ENCODE measurements around the gene CEPT1.

CEPT1 gene

DNA sequence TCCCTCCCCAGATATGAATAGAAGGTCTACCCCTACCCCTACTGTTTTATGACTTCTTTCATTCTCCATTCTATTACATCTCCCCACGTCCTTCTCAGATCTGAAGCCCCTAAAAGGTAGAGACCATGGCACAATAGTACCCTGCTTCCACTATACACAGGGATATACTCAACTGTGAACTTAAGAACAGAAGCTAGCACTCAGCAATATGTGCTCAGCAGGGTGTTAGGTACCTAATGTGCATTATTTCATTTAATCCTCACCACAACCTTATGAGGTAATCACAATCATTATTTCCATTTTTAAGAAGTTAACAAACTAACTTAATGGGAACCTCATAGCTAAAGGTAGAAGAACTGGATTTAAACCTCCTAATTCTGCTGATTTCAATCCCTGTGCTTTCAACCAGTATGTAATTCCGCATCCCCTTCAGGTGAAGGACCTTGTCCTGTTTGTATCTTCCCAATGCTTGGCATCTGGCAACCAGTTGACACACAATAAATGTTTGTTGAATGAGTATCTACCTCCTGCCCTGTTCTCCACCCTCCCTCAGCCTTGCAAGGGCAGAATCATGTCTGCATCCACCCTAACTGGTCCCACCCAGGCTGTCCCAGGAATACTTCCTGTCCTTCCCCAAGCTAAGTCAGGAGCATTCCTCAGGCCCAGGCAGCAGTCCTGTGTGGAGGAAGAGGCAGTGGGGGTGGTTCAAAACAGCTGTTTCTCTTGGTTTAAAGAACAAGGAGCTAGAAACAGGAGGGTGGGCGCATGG lies 53.9 kb downstream of the CEPT1 start:
- DNase-seq = no peak

DNA sequence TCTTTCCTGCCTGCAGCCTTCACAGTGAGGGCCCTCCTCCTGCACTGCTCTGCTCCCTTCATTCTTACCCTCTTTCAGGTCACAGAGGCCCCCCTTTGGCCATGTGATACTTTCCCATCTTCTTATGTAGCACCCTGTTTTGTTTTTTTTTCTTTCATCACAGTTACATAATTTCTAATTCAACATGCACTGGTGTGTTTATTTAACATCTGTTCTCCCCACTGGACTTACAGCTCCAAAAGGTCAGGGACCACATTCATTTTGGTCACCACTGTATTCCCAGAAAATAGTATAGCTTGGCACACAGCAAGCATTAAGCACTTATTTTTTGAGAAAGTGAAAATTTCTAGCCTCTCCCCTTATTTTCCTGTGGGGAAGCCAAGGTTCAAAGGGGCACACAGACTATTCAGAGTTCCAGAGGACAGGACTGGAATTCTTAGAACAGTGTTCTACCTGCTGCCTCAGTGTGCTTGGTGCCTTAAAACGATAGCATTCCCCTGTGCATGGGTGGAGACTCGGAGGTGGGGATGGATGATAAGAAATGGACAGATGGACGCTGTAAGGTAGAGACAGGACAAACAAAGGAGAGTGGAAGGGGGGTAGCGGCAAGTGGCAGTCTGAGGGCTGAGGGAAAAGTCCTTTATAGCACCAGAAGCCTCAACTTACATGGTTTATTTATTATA lies 55.1 kb downstream of the CEPT1 start:
- no peak for DNase-seq

GRCh38 chr1:111196213-111196612 lies 56.2 kb downstream of the CEPT1 start:
- no peak for DNase-seq

- peak; percentile 78 for DNase-seq
Measured at GRCh38 chr1:111197598-111198284, 57.7 kb downstream of the CEPT1 start.

DNA sequence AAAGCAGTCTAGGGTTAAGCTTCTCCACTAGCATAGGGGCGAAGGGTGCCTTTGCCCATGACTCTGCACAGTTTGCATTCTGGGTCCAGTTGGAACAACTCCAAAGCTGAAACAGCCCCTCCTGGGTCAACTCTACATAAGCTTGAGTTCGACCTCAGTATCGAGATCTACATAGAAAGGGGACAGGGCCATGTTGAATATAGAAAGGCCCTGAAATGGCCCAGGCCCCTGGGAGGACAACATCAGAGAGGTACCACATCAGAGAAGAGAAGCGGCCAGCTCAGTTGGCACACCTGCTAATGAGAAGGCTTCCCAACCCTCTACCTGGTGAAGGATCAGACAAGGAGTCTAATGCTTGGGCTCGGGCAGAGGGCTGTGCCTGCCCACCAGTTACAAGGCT lies 58.8 kb downstream of the CEPT1 start:
- no peak for DNase-seq

DNA sequence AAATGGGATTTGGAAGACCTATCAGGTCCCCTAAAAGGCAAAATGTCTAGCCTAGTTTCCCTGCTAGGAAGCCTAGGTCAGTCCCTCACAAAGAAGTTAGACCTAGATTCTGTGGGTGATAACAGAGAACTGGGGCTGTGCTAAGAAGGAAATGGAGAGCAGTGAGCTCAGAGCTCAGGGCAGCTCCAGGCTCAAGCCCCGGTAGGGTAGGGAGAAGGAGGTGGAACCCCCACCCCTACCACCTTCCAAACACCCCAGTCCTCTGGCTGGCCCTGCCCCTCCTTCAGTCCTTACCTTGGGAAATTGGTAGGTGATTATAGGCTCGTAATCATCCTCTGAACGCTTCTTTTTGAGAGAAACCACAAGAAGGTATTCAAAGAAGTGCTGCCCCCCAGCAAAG lies 59.3 kb downstream of the CEPT1 start:
- DNase-seq = no peak

- peak; percentile 80 for DNase-seq
Measured at GRCh38 chr1:111199881-111200801, 60.1 kb downstream of the CEPT1 start, which contains the start of gene DENND2D. DENND2D (minus strand) TSS chr1:111200646; CDS start chr1:111200459, 187 bp downstream.

DNA sequence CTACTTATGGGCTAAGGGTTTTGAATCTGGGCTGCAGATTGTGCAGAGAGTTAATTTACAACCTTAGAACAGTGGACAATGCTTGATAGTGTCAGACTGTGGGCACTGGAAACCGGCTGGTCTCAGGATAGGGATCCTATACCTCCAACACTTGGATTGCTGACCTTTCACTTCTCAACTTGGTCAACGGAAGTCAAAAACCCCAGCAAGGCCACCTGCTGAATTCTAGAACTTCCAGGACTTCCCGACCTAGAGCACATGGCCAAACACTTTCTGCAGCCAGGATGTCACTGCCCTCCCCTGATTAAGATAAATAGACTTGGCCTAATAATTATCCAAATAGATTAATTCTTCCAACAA lies 60.8 kb downstream of the CEPT1 start:
- DNase-seq = no peak

- DNase-seq = no peak
Measured at GRCh38 chr1:111201275-111202090, 61.5 kb downstream of the CEPT1 start.

DNA sequence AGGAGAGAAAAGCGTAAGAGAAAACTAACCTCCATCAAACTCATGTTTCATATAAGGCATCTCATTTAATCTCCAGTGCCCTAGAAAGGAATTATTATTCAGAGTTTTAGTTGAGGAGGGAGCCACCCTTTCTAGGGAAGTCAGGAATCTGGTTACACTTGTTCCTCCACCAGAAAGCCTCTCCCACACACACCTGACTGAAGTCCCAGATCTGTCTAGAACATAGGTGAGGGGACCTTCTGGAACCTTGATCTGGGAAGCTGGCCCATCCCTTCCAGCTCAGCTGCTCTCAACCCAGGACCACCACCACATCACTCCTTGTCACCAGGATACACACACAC lies 62.3 kb downstream of the CEPT1 start:
- DNase-seq = no peak

DNA sequence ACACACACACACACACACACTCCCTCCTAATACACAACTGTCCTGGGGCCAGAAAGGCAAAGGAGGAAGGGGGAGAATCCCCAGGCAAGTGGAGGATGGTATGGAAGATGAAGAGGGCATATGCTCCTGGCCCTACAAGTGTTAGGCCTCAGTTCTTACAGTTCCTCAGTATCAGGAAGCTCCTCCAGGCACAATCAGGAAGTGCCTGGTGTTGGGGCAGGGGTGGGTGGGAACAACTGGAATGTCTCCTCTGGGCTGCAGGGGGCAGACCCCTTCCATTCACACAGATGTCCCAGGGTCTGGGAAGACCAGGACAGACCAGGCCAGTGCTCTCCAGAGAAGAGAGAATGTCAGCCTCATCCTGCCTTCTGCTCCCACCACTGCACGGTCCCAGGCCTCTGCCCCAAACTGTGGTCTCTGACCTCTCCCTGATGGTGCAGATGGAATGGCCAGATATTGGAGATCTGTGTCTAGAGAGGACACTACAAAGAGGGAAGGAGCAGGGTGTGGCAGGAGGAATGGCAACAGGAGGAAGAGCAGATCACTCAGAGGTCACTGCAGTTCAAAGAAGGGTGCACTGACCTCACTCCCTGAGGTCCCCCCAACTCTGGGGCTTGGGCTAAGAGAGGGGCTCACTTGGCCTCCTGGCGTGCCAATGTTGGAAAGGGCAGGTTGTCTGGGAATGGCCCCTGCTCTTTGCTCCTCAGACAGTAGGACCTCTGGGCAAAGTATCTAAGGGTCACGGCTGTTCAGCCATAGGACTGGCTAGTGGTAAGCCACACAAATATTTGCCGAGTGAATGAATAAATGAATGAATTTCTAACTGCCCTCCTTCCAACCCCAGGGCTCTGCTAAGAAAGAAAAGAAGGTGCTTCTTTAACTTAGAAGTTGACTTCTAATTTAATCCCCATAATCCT lies 62.9 kb downstream of the CEPT1 start:
- no peak for DNase-seq

GRCh38 chr1:111203681-111204200 lies 63.7 kb downstream of the CEPT1 start:
- DNase-seq = peak; percentile 90

GRCh38 chr1:111204201-111204982 lies 64.4 kb downstream of the CEPT1 start:
- peak; percentile 73 for DNase-seq

DNA sequence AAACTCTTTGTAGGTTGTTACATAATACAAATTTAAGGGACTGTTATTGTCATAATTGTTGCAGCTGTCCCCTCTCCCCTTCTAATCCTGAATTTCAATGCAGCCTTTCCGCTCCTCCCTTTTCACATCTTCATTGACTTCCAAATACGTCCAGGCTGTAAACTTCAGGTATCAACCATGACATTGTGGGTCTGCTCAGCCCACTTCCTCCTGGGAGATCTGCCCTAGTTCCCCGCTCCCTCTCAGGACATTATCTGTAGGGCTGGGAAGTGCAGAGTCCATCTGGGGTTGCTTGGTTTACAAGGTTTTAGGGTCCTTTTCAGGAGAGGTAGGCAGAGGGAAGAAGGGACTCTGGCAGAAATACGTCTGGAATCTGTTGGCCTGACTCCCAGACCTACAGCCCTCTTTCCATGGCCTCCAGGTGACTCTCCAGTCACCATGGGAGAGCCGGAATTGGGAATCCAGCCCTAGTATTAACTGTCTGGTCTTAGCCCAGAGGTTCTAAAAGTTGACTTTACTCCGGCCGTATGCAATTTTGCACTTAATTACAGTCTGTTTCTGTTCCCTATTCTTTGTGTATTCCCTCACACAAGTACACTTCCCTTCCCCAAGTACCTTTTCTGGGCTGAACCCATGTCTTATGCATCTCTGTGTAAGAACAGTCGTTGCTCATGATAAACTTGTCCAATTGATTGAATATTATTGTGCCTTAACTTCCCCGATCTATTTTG lies 65.1 kb downstream of the CEPT1 start:
- DNase-seq = no peak

GRCh38 chr1:111205714-111206050 lies 65.7 kb downstream of the CEPT1 start:
- no peak for DNase-seq

GRCh38 chr1:111208921-111209320 lies 68.9 kb downstream of the CEPT1 start:
- DNase-seq = no peak

DNA sequence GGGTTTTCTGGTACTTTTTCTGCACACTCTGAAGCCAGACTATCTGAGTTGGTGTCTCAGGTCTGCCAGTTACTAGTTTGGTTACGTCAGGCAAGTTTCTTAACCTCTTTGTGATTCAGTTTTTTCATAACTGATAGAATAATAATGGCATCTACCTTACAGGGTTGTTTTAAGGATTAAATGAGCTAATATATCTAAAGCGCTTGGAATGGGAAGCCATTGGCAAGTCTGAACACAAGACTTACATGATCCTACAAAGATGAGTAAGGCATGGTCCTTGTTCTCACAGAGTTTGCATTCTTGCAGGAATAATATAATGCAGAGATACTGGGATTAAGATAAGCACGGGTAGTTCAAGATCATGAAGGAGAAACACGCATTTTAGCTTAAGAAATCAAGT lies 69.6 kb downstream of the CEPT1 start:
- no peak for DNase-seq

DNA sequence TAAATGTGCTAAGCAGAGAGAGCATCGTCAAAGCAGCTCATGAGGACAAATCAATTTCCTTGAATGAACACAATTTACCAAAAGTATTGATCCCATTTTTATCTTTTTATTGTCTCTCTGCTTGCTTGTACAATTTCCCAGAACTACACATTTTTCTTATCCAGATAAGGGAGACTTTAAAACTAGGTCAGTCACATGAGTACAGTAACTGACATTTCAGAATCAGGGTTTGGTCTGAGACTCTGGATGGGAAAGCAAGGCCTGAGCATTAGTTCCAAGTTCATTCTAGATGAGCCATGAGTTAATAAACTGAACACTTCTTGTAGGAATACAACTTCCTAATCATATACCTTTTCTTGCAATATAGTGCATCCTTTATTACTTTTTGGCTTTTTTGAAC lies 71.9 kb downstream of the CEPT1 start:
- no peak for DNase-seq

GRCh38 chr1:111212634-111213335 lies 72.8 kb downstream of the CEPT1 start:
- no peak for DNase-seq

Measured in activated CD4-positive, alpha-beta T cell treated with anti-CD3 and anti-CD28 coated beads for 48 hours (primary cell).